ENCODE results near the gene SCFD2. TPM values are rescaled to one million over a fixed set of nuclear protein-coding genes. Genes with fewer than 3 reads are reported as not detected.

Gene SCFD2
- total RNA-seq, 2 experiments from 2014 or later, result 25.1 to 27.2 TPM

GRCh38 chr4:53101191-53101581, 264.7 kb downstream of the SCFD2 start:
- no peaks in the 10 kb centered on the region for H3K27me3 Mint-ChIP-seq (ENCODE audit: low read depth)
- H3K4me3 Mint-ChIP-seq, result no peak overlapping the region
- ATAC-seq, result no peak
- H3K36me3 Mint-ChIP-seq (ENCODE audit: low read depth), result peaks cover 10% of the 10 kb centered on the region
- H3K27ac Mint-ChIP-seq, result no peak overlapping the region
- ChIA-PET CTCF (no interaction called here), POLR2A (no interaction called here)
- DNase-seq, result no peak
- no peaks in the 10 kb centered on the region for H3K4me1 Mint-ChIP-seq (ENCODE audit: low read depth)
- H3K9me3 Mint-ChIP-seq (ENCODE audit: insufficient read depth), result peaks cover 9% of the 10 kb centered on the region

- H3K9me3 Mint-ChIP-seq (ENCODE audit: insufficient read depth), result peaks cover 9% of the 10 kb centered on the region
- H3K27ac Mint-ChIP-seq, result no peak overlapping the region
- no peak overlapping the region for H3K4me3 Mint-ChIP-seq
These were observed 265.2 kb downstream of the SCFD2 start for GRCh38 chr4:53100501-53101190.

GRCh38 chr4:53098681-53099121, 267.2 kb downstream of the SCFD2 start:
- DNase-seq (no peak), ATAC-seq (no peak)
- peaks cover 9% of the 10 kb centered on the region for H3K9me3 Mint-ChIP-seq (ENCODE audit: insufficient read depth)
- no peak overlapping the region for H3K27ac Mint-ChIP-seq
- CTCF ChIA-PET, result no interaction called here
- POLR2A ChIA-PET, result no interaction called here
- H3K36me3 Mint-ChIP-seq (ENCODE audit: low read depth), result peaks cover 10% of the 10 kb centered on the region
- H3K4me1 Mint-ChIP-seq (ENCODE audit: low read depth), result no peaks in the 10 kb centered on the region
- no peak overlapping the region for H3K4me3 Mint-ChIP-seq
- no peaks in the 10 kb centered on the region for H3K27me3 Mint-ChIP-seq (ENCODE audit: low read depth)

More at GRCh38 chr4:53100501-53101190, 265.2 kb downstream of the SCFD2 start:
- H3K36me3 Mint-ChIP-seq (ENCODE audit: low read depth), result peaks cover 10% of the 10 kb centered on the region
- ATAC-seq, result no peak
- H3K4me1 Mint-ChIP-seq (ENCODE audit: low read depth), result no peaks in the 10 kb centered on the region
- no peak for DNase-seq
- CTCF ChIA-PET, result no interaction called here
- H3K27me3 Mint-ChIP-seq (ENCODE audit: low read depth), result no peaks in the 10 kb centered on the region
- POLR2A ChIA-PET, result no interaction called here

- H3K27me3 Mint-ChIP-seq (ENCODE audit: low read depth), result no peaks in the 10 kb centered on the region
- no peak overlapping the region for H3K27ac Mint-ChIP-seq
- CTCF ChIA-PET, result no interaction called here
- POLR2A ChIA-PET, result no interaction called here
- H3K9me3 Mint-ChIP-seq (ENCODE audit: insufficient read depth), result peaks cover 5% of the 10 kb centered on the region
- H3K36me3 Mint-ChIP-seq (ENCODE audit: low read depth), result peaks cover 6% of the 10 kb centered on the region
- DNase-seq (no peak), ATAC-seq (no peak)
- no peak overlapping the region for H3K4me3 Mint-ChIP-seq
- no peaks in the 10 kb centered on the region for H3K4me1 Mint-ChIP-seq (ENCODE audit: low read depth)
These were observed 271.8 kb downstream of the SCFD2 start for GRCh38 chr4:53094040-53094439.

- H3K36me3 Mint-ChIP-seq (ENCODE audit: low read depth), result peaks cover 12% of the 10 kb centered on the region
- H3K9me3 Mint-ChIP-seq (ENCODE audit: insufficient read depth), result peaks cover 11% of the 10 kb centered on the region
- DNase-seq, result no peak
- no peaks in the 10 kb centered on the region for H3K27me3 Mint-ChIP-seq (ENCODE audit: low read depth)
- ChIA-PET CTCF (no interaction called here), POLR2A (no interaction called here)
- H3K4me3 Mint-ChIP-seq, result no peak overlapping the region
- no peak overlapping the region for H3K27ac Mint-ChIP-seq
- H3K4me1 Mint-ChIP-seq (ENCODE audit: low read depth), result no peaks in the 10 kb centered on the region
- no peak for ATAC-seq
These were observed 275.7 kb downstream of the SCFD2 start for GRCh38 chr4:53089936-53090729.

GRCh38 chr4:53088152-53088551, 277.7 kb downstream of the SCFD2 start:
- Mint-ChIP-seq H3K4me3 (no peak overlapping the region), H3K27me3 (ENCODE audit: low read depth) (no peaks in the 10 kb centered on the region), H3K36me3 (ENCODE audit: low read depth) (peaks cover 15% of the 10 kb centered on the region), H3K27ac (no peak overlapping the region), H3K4me1 (ENCODE audit: low read depth) (no peaks in the 10 kb centered on the region), H3K9me3 (ENCODE audit: insufficient read depth) (peaks cover 22% of the 10 kb centered on the region)
- no peak for ATAC-seq
- CTCF ChIA-PET, result no interaction called here
- no peak for DNase-seq
- POLR2A ChIA-PET, result no interaction called here

GRCh38 chr4:53076374-53076958, 289.4 kb downstream of the SCFD2 start:
- peaks cover 5% of the 10 kb centered on the region for H3K4me1 Mint-ChIP-seq (ENCODE audit: low read depth)
- CTCF ChIA-PET, result no interaction called here
- ATAC-seq, result no peak
- H3K9me3 Mint-ChIP-seq (ENCODE audit: insufficient read depth), result no peaks in the 10 kb centered on the region
- H3K27ac Mint-ChIP-seq, result no peak overlapping the region
- no peak overlapping the region for H3K4me3 Mint-ChIP-seq
- POLR2A ChIA-PET, result no interaction called here
- H3K27me3 Mint-ChIP-seq (ENCODE audit: low read depth), result no peaks in the 10 kb centered on the region
- H3K36me3 Mint-ChIP-seq (ENCODE audit: low read depth), result no peaks in the 10 kb centered on the region
- DNase-seq, result no peak

GRCh38 chr4:53075162-53075785, 290.6 kb downstream of the SCFD2 start:
- ATAC-seq (no peak), DNase-seq (no peak)
- Mint-ChIP-seq H3K4me3 (no peak overlapping the region), H3K36me3 (ENCODE audit: low read depth) (peaks cover 4% of the 10 kb centered on the region), H3K27me3 (ENCODE audit: low read depth) (no peaks in the 10 kb centered on the region), H3K9me3 (ENCODE audit: insufficient read depth) (no peaks in the 10 kb centered on the region), H3K4me1 (ENCODE audit: low read depth) (peaks cover 5% of the 10 kb centered on the region), H3K27ac (no peak overlapping the region)
- POLR2A ChIA-PET, result no interaction called here
- CTCF ChIA-PET, result no interaction called here

GRCh38 chr4:53068755-53069330, 297.0 kb downstream of the SCFD2 start:
- no peak overlapping the region for H3K27ac Mint-ChIP-seq
- CTCF ChIA-PET, result no interaction called here

GRCh38 chr4:53067125-53067802, 298.6 kb downstream of the SCFD2 start:
- Mint-ChIP-seq H3K36me3 (ENCODE audit: low read depth) (peaks cover 15% of the 10 kb centered on the region), H3K27ac (no peak overlapping the region), H3K9me3 (ENCODE audit: insufficient read depth) (peaks cover 10% of the 10 kb centered on the region), H3K27me3 (ENCODE audit: low read depth) (no peaks in the 10 kb centered on the region), H3K4me1 (ENCODE audit: low read depth) (no peaks in the 10 kb centered on the region), H3K4me3 (no peak overlapping the region)
- DNase-seq (no peak), ATAC-seq (no peak)
- CTCF ChIA-PET, result no interaction called here
- POLR2A ChIA-PET, result no interaction called here

More at GRCh38 chr4:53068755-53069330, 297.0 kb downstream of the SCFD2 start:
- Mint-ChIP-seq H3K36me3 (ENCODE audit: low read depth) (peaks cover 15% of the 10 kb centered on the region), H3K9me3 (ENCODE audit: insufficient read depth) (peaks cover 10% of the 10 kb centered on the region), H3K27me3 (ENCODE audit: low read depth) (no peaks in the 10 kb centered on the region), H3K4me3 (no peak overlapping the region), H3K4me1 (ENCODE audit: low read depth) (no peaks in the 10 kb centered on the region)
- DNase-seq (no peak), ATAC-seq (no peak)
- POLR2A ChIA-PET, result no interaction called here

GRCh38 chr4:53066155-53066554, 299.7 kb downstream of the SCFD2 start:
- ATAC-seq (no peak), DNase-seq (no peak)
- no peak overlapping the region for H3K27ac Mint-ChIP-seq
- H3K27me3 Mint-ChIP-seq (ENCODE audit: low read depth), result no peaks in the 10 kb centered on the region
- ChIA-PET CTCF (no interaction called here), POLR2A (no interaction called here)
- H3K9me3 Mint-ChIP-seq (ENCODE audit: insufficient read depth), result peaks cover 10% of the 10 kb centered on the region
- H3K36me3 Mint-ChIP-seq (ENCODE audit: low read depth), result peaks cover 15% of the 10 kb centered on the region
- H3K4me1 Mint-ChIP-seq (ENCODE audit: low read depth), result no peaks in the 10 kb centered on the region
- H3K4me3 Mint-ChIP-seq, result no peak overlapping the region

All from activated CD8-positive, alpha-beta T cell treated with anti-CD3 and anti-CD28 coated beads, Interleukin-2, amount 10 ng/mL, durations not matched to agents 7 days and 5 days (primary cell).